Measurements from ENCODE around the gene ARHGEF2. TPM values are rescaled to one million over a fixed set of nuclear protein-coding genes. Genes with fewer than 3 reads are reported as not detected.

ARHGEF2 gene
- polyA plus RNA-seq, 1 of the 3 experiments (the other 2 are of a cell fraction) = 50.8 TPM

- TF ChIP-seq TEAD4 (IDR thresholded peaks at IDR 0.05; ENCODE audit: borderline replicate concordance, insufficient read depth) = 0 out of 2 replicates have a peak, but pooled peaks have one; percentile 16
- no peak for TF ChIP-seq RCOR1 (IDR thresholded peaks at IDR 0.05; ENCODE audit: low read length)
- no peak for TF ChIP-seq USF1 (IDR thresholded peaks at IDR 0.05; ENCODE audit: borderline replicate concordance, low read depth)
- no peak for TF ChIP-seq PBX3 (IDR thresholded peaks at IDR 0.05)
- peak; percentile 56 for TF ChIP-seq TAF1 (IDR thresholded peaks at IDR 0.05; ENCODE audit: borderline replicate concordance, low read depth, low read length)
- no peak; the same call in none of the 2 replicates for TF ChIP-seq POLR2AphosphoS5 (IDR thresholded peaks at IDR 0.05; ENCODE audit: low read depth, low read length)
- peak; percentile 52 for TF ChIP-seq CTCF (IDR thresholded peaks at IDR 0.05)
Measured at GRCh38 chr1:155978325-155978972, at the start of gene ARHGEF2 (continued).

GRCh38 chr1:156026588-156026987, 48.2 kb upstream of the ARHGEF2 start:
- Histone ChIP-seq H2AFZ (ENCODE audit: low read depth) (no peak overlapping the region), H3K27me3 (ENCODE audit: insufficient read depth) (no peaks in the 10 kb centered on the region), H3K79me2 (ENCODE audit: insufficient read depth) (no peaks in the 10 kb centered on the region), H3K4me2 (no peak overlapping the region), H3K9me3 (no peaks in the 10 kb centered on the region), H3K4me1 (ENCODE audit: control insufficient read depth in 1 of 2, insufficient read depth in 2 of 2, low read depth in 1 of 2, low read length in 1 of 2) (peaks cover 0 to 3% of the 10 kb centered on the region in 2 experiments; a peak in 1 of 4 replicates), H3K36me3 (replicated peaks in 1 of 2; ENCODE audit: control insufficient read depth in 1 of 2, insufficient read depth in 2 of 2, low read length in 1 of 2) (no peaks in the 10 kb centered on the region), H3K9ac (no peak overlapping the region), H3K4me3 (ENCODE audit: low read depth in 2 of 2, low read length in 1 of 2) (no peak overlapping the region), H3K27ac (ENCODE audit: low read depth in 2 of 2, low read length in 1 of 2) (no peak overlapping the region), H3K9me2 (no peaks in the 10 kb centered on the region), H4K20me1 (ENCODE audit: insufficient read depth) (no peaks in the 10 kb centered on the region), H3F3A (replicated peaks; ENCODE audit: insufficient read depth) (peaks cover 8% of the 10 kb centered on the region)
- WGBS (ENCODE audit: low lambda C conversion rate) = 86% methylated on average over 4 of the region's 4 CpGs
- POLR2A ChIA-PET = interaction anchor here (1.0 to 1.1 kb wide), 2 partner anchors 44 to 92 kb away, joined by 3 read pairs; partner anchors contain the start of gene KHDC4
- CTCF ChIA-PET = interaction anchor here (1.0 to 2.6 kb wide), 11 partner anchors 13 to 63 kb away, joined by 3 to 45 read pairs (median 6); partner anchors contain the start of gene UBQLN4
- no peak for DNase-seq
- TF ChIP-seq RCOR1 (IDR thresholded peaks at IDR 0.05; ENCODE audit: low read length) = no peak
- TF ChIP-seq CTCF (IDR thresholded peaks at IDR 0.05) = no peak

Measured in SK-N-SH (cell line).